Left colon (tissue), 2 donors: ENCODE data around the gene CDC14B. TPM values are rescaled to one million over a fixed set of nuclear protein-coding genes. Genes with fewer than 3 reads are reported as not detected.

Experiments used
- ATAC-seq: fragments of 200-7000 bp; cut with Tn5 transposase; one replicate; pipeline ENCODE4 v1.9.1; 2020; ENCODE audit warnings: mild to moderate bottlenecking, moderate library complexity
- DNase-seq, 2 donors: peaks; one replicate each; pipeline ENCODE4 v3.0.0-alpha.2; 2020
- intact Hi-C, 2 donors: fragments of 100-400 bp; cut with DNase I in 1 of 2; cut with micrococcal nuclease in 1 of 2; formaldehyde crosslinking; loops; one replicate each; pipeline versions ENCODE4 v1.11.2 to v1.14.0; 2022; cut with DNase I, micrococcal nuclease
- total RNA-seq, 2 donors: library from RNA; stranded (reverse); fragmentation: NEBNext Ultra II Directional; extraction: Animal tissue kit (Norgen Biotek cat#: 25700); gene quantifications; one replicate each; pipeline ENCODE4 v1.2.1, GENCODE V29; 2021
- donor health status: DM: no; HTN: no; CAD: no.
- donor health status: DM: yes; HTN: yes; CAD: no.

CDC14B gene
- total RNA-seq, 2 donors from 2014 or later, result 16.5 to 20.8 TPM

DNA sequence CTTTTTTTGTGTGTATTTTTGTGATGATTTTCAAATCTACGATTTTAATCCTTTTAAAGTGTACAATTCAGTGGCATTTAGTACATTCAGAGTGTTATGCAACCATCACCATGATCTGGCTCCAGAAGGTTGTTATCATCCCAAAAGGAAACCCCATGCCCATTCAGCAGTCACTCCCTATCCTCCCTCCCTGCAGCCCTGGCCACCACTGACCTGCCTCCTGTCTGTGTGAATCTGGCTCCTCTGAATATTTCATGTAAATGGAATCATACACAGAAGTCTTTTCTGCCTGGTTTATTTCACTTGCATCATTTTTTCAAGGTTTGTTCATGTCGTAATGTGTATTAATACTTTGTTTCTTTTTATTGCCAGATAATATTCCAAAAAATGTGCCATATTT lies 137.2 kb downstream of the CDC14B start:
- DNase-seq, result no peak
- intact Hi-C loops, result no loop called here
- no peak for ATAC-seq

DNA sequence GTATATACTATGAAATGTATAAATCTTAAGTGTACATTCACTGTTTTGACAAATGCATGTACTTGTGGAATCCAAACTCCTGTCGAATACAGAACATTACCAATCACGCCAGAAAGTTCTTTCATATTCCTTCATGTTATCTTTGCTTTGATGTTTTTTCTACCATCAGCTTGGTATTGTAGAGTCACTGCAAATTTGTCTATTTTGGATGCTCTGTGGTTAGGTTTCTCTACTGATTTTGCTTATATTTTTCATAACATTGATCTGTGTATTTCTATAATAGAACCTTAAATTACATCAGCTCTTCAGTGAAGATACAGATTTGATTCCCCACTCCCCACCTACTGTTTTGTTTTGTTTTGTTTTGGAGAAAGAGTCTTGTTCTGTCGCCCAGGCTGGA lies 138.9 kb downstream of the CDC14B start:
- intact Hi-C loops, result no loop called here
- no peak for ATAC-seq
- DNase-seq, result no peak

DNA sequence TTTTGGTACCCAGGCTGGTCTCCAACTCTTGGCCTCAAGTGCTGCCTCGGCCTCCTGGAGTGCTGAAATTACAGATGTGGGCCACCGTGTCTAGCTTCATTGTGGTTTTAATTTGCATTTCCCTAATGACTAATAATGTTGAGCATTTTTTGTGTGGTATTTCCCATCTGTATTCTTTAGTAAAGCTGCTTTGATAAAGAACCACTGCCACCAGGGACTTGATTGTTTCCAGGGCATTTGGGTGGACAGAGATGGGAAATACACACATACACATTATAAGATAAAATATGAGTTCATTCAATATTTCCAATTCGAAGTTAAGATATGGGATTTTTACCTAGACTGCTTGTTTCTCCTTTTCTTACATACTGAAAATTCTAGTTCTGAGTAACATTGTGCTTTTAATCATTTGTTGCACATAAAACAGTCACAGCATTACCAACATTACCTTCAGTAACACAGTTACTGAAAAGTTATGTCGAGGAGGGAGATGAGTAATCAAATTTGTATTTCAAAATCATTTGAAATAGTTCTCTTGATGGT lies 140.7 kb downstream of the CDC14B start:
- no peak for DNase-seq

GRCh38 chr9:96476591-96476990 lies 143.1 kb downstream of the CDC14B start:
- intact Hi-C loops, result no loop called here
- no peak for DNase-seq
- ATAC-seq, result no peak

More for the DNA sequence above, 140.7 kb downstream of the CDC14B start:
- ATAC-seq, result no peak
- intact Hi-C loops, result no loop called here

GRCh38 chr9:96476013-96476412 lies 143.6 kb downstream of the CDC14B start:
- ATAC-seq (no peak), DNase-seq (no peak)
- intact Hi-C loops, result no loop called here

- intact Hi-C loops, result no loop called here
- DNase-seq (no peak), ATAC-seq (no peak)
Observed at GRCh38 chr9:96467784-96468183, 151.9 kb downstream of the CDC14B start.

GRCh38 chr9:96464426-96464825 lies 155.2 kb downstream of the CDC14B start:
- ATAC-seq, result no peak
- intact Hi-C loops, result no loop called here
- DNase-seq, result no peak

GRCh38 chr9:96462541-96462940 lies 157.1 kb downstream of the CDC14B start:
- no peak for ATAC-seq
- intact Hi-C loops, result no loop called here
- no peak for DNase-seq

GRCh38 chr9:96461336-96461735 lies 158.3 kb downstream of the CDC14B start:
- no peak for ATAC-seq
- DNase-seq, result no peak
- intact Hi-C loops, result no loop called here

DNA sequence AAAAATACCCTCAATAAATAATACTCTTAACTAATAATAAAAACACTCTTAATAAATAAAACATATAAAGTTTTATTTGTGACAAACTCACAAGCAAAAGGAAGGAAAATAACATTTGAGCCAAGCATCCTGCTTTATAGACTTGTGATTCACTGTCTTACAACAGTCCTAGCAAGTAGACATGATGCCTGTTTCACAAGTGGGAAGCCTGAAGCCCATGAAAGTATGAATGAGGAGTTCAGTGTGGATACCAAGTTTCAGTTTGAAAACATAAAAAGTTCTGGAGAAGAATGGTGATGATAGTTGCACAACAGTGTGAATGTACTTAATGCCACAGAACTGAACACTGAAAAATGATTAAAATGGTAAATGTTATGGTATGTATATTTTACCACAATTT lies 158.8 kb downstream of the CDC14B start:
- intact Hi-C loops, result no loop called here
- ATAC-seq (no peak), DNase-seq (no peak)

GRCh38 chr9:96460470-96460869 lies 159.2 kb downstream of the CDC14B start:
- DNase-seq, result no peak
- intact Hi-C loops, result no loop called here
- no peak for ATAC-seq

- ATAC-seq, result no peak
- intact Hi-C loops, result no loop called here
- no peak for DNase-seq
Observed at GRCh38 chr9:96459268-96460007, 160.2 kb downstream of the CDC14B start.

DNA sequence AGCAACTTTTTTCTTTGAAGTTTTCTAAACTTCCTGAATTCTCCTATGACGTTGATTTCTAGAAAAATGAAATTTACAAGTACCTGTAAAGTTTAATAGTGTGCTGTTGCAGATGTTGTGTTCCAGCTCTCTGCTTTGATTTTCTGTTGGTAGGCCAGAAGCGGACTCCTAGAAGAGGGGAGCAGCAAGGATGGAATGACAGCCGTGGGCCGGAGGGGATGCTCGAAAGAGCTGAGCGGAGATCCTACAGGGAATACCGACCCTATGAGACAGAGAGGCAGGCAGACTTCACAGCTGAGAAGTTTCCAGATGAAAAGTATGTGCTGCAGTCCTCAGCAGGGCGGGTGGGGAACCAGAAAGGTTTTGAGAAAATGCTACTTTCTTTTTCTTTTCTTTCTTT lies 161.4 kb downstream of the CDC14B start:
- intact Hi-C loops, result no loop called here
- ATAC-seq, result no peak
- DNase-seq, result no peak

GRCh38 chr9:96457266-96457665 lies 162.4 kb downstream of the CDC14B start:
- no peak for DNase-seq
- intact Hi-C loops, result no loop called here
- ATAC-seq, result no peak

DNA sequence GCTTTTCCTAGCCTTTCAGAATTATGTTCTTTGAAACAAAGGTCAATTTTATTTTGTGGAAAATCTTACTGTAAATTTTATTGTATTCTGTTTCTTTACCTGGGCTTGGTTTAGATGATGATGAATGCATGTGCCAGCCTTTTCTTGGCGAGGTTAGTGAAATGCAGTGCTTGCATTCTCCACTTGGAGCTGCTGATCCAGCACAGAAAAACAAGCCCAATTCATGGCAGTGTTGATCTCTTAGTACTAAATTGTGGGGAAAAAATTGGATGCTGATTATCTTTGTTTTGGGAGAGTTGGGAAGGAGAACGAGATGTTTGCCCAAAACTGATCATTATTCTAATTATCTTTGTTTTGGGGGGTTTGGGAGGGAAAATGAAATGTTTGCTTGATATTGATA lies 166.0 kb downstream of the CDC14B start:
- DNase-seq (no peak), ATAC-seq (no peak)
- intact Hi-C loops, result no loop called here

DNA sequence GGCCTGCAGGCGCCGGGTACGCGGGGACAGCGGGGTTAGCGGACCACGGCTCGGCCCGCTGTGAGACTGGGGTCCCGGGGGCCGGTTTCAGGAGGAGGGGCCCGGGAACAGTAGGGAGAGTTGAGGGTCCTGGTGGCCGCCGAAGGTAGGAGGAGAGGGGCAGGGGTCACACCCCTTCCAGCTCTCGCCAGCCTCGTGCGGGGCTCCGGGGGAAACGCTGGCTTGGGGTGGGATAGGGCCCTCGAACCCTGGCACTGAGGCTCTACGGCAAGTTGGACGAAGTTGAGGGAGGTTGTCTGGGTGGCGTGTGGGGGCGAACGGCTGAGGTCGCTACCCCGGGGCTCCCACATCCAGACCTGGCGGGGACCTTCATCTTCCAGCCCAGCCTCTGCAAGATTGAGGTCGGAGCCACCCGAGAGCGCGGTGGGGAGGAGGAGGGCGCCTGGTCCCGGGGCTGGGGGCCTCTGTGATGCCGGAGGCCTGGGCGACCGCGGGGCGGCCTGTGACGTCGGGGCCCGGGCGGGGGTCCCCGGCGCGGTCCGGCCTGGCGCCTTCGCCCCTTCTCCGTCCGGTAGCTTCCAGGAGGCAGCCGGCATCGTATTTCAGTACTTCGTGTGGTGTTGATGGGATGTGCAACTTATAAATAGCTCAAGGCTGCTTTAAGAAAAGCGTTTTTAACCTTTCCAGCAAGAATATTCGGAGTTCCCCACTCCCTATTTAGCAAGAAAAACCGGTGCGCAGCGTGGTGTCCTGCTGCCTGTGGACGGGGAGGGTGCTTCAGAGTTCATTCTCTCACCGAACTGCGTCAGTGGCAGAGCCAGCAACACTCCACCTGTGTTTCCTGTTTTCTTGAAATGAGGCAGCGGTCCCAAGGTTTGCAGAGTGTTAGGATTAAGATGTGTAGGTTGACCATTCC lies 168.8 kb downstream of the CDC14B start:
- DNase-seq (peak in 1 of 2 donors; percentile 45), ATAC-seq (no peak)
- intact Hi-C loops, result no loop called here
